Tibial nerve (tissue), 4 donors: ENCODE data around the gene PREX1. TPM values are rescaled to one million over a fixed set of nuclear protein-coding genes. Genes with fewer than 3 reads are reported as not detected.
A peak's percentile ranks its signal among the peaks of the same experiment; 100 is the strongest.

ENCODE experiments used
- DNase-seq, 2 donors: peaks; one replicate each; pipeline ENCODE4 v3.0.0-alpha.2; 2019; ENCODE audit warnings: low spot score in 2 of 2
- H3K27ac ChIP-seq, 4 donors: fragments of 200-600 bp; sonication (generic) in 3 of 4; one replicate each; pipeline ENCODE4 v1.5.1; 2017 to 2019; ENCODE audit warnings: mild to moderate bottlenecking in 1 of 4
- H3K27me3 ChIP-seq, 2 donors: fragments of 200-600 bp; sonication (generic) in 1 of 2; one replicate each; pipeline versions ENCODE4 v1.5.1 to v1.6.0; 2017 to 2019
- H3K36me3 ChIP-seq, 3 donors: fragments of 200-600 bp; sonication (generic); one replicate each; pipeline ENCODE4 v1.5.1; 2018 to 2019
- H3K4me1 ChIP-seq, 4 donors: fragments of 200-600 bp; sonication (generic) in 3 of 4; one replicate each; pipeline ENCODE4 v1.5.1; 2017 to 2019
- H3K4me3 ChIP-seq, 4 donors: fragments of 200-600 bp; sonication (generic) in 3 of 4; one replicate each; pipeline ENCODE4 v1.5.1; 2017 to 2019; ENCODE audit warnings: mild to moderate bottlenecking in 1 of 4, moderate library complexity in 1 of 4
- H3K9me3 ChIP-seq, 4 donors: fragments of 200-600 bp; sonication (generic) in 3 of 4; one replicate each; pipeline ENCODE4 v1.5.1; 2017 to 2019
- EP300 ChIP-seq, 2 donors: sonication (generic); formaldehyde crosslinking; IDR thresholded peaks; one replicate each; pipeline ENCODE4 v1.6.1; 2017; ENCODE audit warnings: antibody characterized with exemption in 2 of 2, mild to moderate bottlenecking in 1 of 2
- POLR2A ChIP-seq, 2 donors: fragments of 450-650 bp; IDR thresholded peaks; one replicate each; pipeline ENCODE4 v1.6.1; 2017; ENCODE audit warnings: antibody characterized with exemption in 2 of 2, mild to moderate bottlenecking in 2 of 2, moderate library complexity in 2 of 2
- WGBS, 2 donors: methylation state at CpG; one replicate each; pipeline ENCODE4 v1.1.5; 2018; 5-methylcytosine and 5-hydroxymethylcytosine counted together
- total RNA-seq, 4 donors: library from RNA; depleted of rRNA; stranded (reverse); fragments of >200 nt; gene quantifications; one replicate each; pipeline ENCODE4 v1.1.0, GENCODE V29; 2016
- TF ChIP-seq, protein P1 (sequence below), 5 experiments: fragments of 200-600 bp in 3 of 5; fragments of 450-650 bp in 2 of 5; sonication (generic) in 3 of 5; IDR thresholded peaks; one replicate each; pipeline ENCODE4 v1.5.1; 2016 to 2019; ENCODE audit warnings: antibody characterized with exemption in 5 of 5, mild to moderate bottlenecking in 3 of 5, moderate library complexity in 2 of 5

The PREX1 gene
- total RNA-seq, 4 donors from 2014 or later, result 30.1 to 50.7 (median 32.5) TPM

DNA sequence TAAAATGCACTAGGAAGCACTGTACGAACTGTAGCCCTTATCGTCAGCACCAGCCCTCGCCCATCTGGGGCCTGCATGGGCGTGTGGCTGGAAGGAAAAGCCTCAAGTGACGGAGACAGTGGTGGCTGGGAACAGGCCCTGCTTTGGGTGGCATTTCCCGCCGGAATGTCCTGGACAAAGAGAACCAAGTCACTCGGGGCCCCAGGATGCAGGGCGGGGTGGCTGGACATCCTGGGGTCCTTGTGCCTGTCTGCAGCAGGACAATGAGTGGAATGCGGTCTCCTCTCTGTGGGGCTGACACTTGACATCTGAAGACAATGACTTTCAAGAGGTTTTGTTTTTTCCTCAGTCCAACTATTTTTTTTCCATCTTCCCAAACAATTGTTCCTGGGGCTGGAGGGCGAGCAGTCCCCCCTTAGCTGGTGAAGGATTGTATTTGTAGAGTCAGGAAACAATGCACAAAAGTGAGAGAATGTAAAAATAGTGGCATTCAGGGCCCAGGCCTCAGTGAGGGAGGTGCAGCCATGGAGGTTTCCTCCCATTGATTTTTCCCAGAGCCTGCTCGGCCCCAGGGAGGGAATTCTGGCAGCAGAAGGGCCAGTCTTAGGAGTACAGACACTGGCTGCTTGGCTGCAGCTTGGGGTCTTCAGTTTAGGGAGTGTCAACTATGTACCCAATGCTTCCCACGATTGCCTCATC is 64.4 kb downstream of the PREX1 start:
- Histone ChIP-seq H3K36me3 (no peaks in the 10 kb centered on the region), H3K4me1 (peaks cover 0 to 32% (median 16%) of the 10 kb centered on the region in 4 donors), H3K9me3 (peaks cover 0 to 2% (median 0%) of the 10 kb centered on the region in 4 donors), H3K27me3 (no peaks in the 10 kb centered on the region), H3K4me3 (no peak overlapping the region), H3K27ac (no peak overlapping the region)
- no peak for DNase-seq
- TF ChIP-seq POLR2A (IDR thresholded peaks at IDR 0.05) (no peak), EP300 (IDR thresholded peaks at IDR 0.05) (no peak)
- TF ChIP-seq, protein P1, sequence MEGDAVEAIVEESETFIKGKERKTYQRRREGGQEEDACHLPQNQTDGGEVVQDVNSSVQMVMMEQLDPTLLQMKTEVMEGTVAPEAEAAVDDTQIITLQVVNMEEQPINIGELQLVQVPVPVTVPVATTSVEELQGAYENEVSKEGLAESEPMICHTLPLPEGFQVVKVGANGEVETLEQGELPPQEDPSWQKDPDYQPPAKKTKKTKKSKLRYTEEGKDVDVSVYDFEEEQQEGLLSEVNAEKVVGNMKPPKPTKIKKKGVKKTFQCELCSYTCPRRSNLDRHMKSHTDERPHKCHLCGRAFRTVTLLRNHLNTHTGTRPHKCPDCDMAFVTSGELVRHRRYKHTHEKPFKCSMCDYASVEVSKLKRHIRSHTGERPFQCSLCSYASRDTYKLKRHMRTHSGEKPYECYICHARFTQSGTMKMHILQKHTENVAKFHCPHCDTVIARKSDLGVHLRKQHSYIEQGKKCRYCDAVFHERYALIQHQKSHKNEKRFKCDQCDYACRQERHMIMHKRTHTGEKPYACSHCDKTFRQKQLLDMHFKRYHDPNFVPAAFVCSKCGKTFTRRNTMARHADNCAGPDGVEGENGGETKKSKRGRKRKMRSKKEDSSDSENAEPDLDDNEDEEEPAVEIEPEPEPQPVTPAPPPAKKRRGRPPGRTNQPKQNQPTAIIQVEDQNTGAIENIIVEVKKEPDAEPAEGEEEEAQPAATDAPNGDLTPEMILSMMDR (IDR thresholded peaks at IDR 0.05), result no peak
- WGBS, 2 donors, result 59 to 65% methylated on average over 13 of the region's 13 CpGs

DNA sequence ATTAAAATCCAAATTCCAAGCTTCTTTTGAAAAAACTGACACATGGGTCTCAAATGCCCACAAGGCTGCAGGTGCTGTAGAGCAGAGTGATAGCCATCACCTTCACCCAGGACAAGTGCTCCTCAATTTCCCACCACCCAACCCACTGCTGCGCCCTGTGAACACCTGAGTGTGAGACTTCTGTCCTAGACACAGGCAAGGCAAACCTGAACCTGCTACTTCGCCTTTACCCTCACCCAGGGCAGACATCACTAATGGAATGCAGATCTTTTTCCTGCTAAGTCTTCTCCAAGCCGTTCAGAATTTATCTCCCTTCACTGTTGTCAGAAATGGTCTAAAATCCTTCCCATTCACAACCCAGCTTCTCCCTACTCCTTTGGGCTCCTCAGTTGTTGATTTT is 65.9 kb downstream of the PREX1 start:
- WGBS, 2 donors, result 78 to 83% methylated on average over 3 of the region's 3 CpGs
- no peaks in the 10 kb centered on the region for H3K36me3 ChIP-seq
- peak overlapping the region in 2 of 4 donors; percentile 29 to 72 for H3K27ac ChIP-seq
- TF ChIP-seq EP300 (IDR thresholded peaks at IDR 0.05) (no peak), POLR2A (IDR thresholded peaks at IDR 0.05) (no peak)
- TF ChIP-seq, protein P1 (IDR thresholded peaks at IDR 0.05), result no peak
- peaks cover 0 to 2% (median 0%) of the 10 kb centered on the region in 4 donors for H3K9me3 ChIP-seq
- no peak for DNase-seq
- peaks cover 0 to 33% (median 16%) of the 10 kb centered on the region in 4 donors for H3K4me1 ChIP-seq
- H3K4me3 ChIP-seq, result no peak overlapping the region
- no peaks in the 10 kb centered on the region for H3K27me3 ChIP-seq

DNA sequence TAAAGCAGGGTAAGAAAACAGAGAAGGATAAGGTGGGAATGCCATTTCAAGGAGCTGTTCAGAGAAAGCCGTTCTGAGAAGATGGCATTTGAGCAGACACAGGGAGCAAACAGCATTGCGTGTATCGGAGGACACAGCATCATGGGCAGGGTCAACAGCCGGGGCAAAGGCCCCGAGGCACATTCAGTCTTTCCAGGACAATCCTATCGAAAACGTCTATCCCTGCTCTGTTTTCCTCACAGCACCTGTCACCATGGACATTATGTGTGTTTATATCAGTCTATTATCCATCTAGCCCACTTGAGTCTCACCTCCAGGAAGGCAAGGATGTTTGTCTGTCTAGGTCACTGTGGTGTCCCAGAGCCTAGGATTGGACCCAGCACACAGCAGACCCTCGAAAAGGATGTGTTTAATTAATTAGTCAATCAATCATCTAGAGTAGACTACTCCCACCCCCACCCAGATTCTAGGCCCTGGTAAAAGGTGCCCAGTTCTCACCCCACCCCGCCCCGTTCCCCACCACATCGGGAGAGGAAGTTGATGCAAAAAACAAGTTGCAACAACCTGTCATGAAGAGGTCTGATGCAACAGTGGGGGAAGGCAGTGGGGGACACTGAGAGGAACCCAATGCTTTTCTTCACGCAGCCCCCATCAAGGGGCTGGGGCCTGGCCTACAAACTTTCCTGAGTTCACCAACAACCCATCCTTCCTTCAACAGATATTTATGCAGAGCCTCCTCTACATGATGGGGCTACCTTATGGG is 66.6 kb downstream of the PREX1 start:
- no peak for TF ChIP-seq EP300 (IDR thresholded peaks at IDR 0.05)
- TF ChIP-seq, protein P1 (IDR thresholded peaks at IDR 0.05), result no peak
- no peak for TF ChIP-seq POLR2A (IDR thresholded peaks at IDR 0.05)
- 72 to 76% methylated on average over 12 of the region's 12 CpGs for WGBS, 2 donors
- peak; percentile 28 to 40 for DNase-seq
- Histone ChIP-seq H3K4me1 (peaks cover 0 to 33% (median 14%) of the 10 kb centered on the region in 4 donors), H3K9me3 (peaks cover 0 to 2% (median 0%) of the 10 kb centered on the region in 4 donors), H3K36me3 (no peaks in the 10 kb centered on the region), H3K4me3 (no peak overlapping the region), H3K27me3 (no peaks in the 10 kb centered on the region), H3K27ac (peak overlapping the region in 3 of 4 donors; percentile 33 to 72 (median 59))

DNA sequence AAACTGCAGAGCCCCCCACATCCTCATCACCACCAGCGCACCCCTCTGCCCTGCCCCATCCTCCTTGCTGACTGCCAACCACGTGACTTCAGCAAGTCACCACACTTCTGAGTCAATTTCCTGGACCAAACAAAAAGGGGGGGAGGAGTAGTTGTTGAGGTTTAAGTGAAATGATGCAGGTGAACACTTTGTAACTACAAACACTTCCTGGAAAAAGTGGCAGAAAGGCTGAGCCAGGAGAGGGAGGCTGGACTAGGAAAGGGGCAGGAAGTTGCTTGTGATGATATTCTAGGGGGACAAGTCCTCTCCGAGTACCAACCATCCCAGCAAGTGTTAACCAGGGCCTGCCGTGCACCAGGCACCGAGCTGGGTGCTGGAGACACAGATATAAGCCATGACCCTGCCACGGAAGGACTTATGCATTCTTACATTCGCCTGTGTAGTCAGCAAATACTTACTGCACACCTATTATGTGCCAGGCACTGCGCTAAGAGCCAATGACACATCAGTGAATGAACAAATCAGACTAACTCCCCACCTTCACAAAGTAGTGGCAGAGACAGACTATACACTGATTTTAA is 67.3 kb downstream of the PREX1 start:
- Histone ChIP-seq H3K4me1 (peaks cover 0 to 33% (median 14%) of the 10 kb centered on the region in 4 donors), H3K4me3 (no peak overlapping the region), H3K36me3 (peaks cover 0 to 6% (median 0%) of the 10 kb centered on the region in 3 donors), H3K27me3 (no peaks in the 10 kb centered on the region), H3K9me3 (peaks cover 0 to 2% (median 0%) of the 10 kb centered on the region in 4 donors), H3K27ac (peak overlapping the region in 3 of 4 donors; percentile 33 to 72 (median 59))
- DNase-seq, result no peak
- 46 to 49% methylated on average over 8 of the region's 8 CpGs for WGBS, 2 donors
- TF ChIP-seq EP300 (IDR thresholded peaks at IDR 0.05) (peak; percentile 28 to 44), POLR2A (IDR thresholded peaks at IDR 0.05) (no peak)
- TF ChIP-seq, protein P1 (IDR thresholded peaks at IDR 0.05), result no peak
